Activated naive CD4-positive, alpha-beta T cell (primary cell): ENCODE measurements around the gene HAPSTR1.

Experiments
- DNase-seq, 4 experiments: peaks; one replicate each; lab custom pipeline; 2025; lab: John Stamatoyannopoulos, UW

Gene HAPSTR1

DNA sequence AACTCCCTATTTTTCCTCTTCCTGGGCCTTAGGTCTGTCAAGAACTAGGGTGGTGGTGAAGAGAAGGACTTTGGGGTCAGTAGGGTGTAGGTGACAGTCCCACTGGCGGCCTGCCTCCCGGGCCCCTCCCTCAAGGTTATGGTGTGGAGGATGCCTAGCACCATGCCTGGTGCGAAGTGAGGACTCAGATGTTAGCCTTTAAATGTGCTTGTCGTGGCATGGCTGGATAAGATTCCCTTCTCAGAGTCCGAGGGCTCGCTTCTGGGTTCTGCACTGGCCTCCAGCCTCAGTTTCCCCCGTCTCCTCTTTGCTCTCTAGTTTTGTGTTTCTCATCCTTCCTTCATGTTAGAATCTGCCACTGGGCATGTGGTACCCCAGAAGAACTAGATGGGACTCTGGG is 32.0 kb downstream of the HAPSTR1 start:
- no peak for DNase-seq

- no peak for DNase-seq
These were observed 32.4 kb downstream of the HAPSTR1 start for GRCh38 chr16:9123871-9124270.

DNA sequence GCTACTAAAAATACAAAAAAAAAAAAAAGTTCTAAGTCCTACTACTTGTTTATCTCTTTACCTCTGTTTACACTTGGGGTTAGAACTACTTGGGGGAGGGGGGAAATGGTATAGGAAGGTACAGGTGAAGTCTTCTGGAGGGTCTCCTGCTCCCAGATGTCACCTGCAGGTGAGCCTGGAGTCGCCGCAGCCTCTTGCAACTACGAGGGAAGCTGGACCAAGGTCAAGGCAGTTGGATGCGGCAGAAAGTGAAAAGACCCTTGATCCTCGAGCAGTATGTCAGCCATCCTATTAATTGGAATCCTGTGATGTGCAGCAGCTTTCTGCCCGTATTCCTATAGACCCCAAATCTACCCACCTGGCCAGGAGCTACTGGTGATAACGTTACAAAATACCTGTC is 33.0 kb downstream of the HAPSTR1 start:
- no peak for DNase-seq

DNA sequence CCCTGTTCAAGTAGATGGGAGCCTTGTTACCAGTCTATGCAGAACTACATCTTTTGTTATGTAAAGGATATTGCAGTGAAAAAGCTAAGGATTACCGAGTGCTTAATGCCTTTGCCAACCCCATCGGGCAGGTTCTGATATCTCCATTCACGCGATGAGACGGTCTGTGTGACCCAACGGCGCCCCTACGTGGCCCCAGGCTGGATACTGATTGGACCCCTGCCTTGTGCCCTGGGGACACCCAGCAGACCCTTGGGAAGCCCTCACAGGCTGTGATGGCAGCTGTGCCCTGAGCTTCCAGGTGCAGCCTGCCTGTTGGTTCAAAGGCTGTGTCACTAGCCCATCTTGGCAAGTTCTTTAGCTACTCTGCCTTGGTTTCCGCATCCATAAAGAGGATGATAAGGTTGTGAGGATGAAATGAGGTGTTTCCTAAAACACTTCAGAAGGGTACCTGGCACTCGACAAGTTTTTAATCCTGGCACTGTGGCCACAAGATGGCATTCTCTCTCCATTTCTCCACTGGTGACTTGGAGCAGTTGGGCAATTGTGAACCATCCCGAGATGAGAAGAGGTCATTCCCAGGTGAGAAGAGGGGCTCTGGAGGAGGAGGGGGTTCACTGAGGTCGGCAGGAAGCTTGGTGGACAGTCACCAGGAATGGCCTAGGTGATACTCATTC is 33.6 kb downstream of the HAPSTR1 start:
- no peak for DNase-seq

DNA sequence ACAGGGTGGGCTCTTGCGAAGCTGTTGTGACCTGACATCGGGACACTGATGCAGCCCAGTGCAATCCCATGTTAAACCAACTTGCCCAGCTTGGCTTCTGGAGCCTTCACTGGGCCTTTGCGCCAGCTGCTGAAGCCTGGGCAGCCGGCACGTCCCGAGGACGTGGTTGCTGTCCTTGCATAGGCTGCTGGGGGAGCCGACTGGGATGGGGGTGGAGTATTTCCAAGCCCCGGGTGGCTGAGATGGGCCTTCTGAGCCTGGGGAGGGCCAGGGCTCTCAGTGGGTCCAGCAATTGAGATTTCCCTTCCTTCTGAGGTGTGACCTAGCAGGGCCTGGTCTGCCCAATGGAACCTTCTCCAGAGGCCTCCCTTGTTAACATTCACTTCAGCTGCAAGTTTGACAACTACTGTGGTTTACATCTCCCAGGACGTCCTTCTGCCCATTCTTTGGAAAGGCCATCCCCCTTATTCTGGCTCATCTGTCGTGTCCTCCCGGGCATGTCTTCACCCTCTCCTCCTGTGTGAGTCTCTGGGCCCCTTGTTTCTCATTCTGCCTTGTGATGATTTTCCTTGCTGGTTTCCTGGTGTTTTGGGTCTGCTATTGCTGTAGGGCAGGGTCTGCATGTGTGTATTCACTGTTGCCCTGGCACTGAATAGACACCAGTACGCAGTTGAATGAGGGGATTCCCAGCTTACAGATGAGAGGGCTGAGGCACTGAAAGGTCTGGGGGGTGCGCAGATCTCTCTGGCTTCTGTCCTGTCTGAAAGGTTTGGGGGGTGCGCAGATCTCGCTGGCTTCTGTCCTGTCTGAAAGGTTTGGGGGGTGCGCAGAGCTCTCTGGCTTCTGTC is 34.4 kb downstream of the HAPSTR1 start:
- DNase-seq: no peak

GRCh38 chr16:9126609-9127008 is 35.2 kb downstream of the HAPSTR1 start:
- DNase-seq: no peak

DNA sequence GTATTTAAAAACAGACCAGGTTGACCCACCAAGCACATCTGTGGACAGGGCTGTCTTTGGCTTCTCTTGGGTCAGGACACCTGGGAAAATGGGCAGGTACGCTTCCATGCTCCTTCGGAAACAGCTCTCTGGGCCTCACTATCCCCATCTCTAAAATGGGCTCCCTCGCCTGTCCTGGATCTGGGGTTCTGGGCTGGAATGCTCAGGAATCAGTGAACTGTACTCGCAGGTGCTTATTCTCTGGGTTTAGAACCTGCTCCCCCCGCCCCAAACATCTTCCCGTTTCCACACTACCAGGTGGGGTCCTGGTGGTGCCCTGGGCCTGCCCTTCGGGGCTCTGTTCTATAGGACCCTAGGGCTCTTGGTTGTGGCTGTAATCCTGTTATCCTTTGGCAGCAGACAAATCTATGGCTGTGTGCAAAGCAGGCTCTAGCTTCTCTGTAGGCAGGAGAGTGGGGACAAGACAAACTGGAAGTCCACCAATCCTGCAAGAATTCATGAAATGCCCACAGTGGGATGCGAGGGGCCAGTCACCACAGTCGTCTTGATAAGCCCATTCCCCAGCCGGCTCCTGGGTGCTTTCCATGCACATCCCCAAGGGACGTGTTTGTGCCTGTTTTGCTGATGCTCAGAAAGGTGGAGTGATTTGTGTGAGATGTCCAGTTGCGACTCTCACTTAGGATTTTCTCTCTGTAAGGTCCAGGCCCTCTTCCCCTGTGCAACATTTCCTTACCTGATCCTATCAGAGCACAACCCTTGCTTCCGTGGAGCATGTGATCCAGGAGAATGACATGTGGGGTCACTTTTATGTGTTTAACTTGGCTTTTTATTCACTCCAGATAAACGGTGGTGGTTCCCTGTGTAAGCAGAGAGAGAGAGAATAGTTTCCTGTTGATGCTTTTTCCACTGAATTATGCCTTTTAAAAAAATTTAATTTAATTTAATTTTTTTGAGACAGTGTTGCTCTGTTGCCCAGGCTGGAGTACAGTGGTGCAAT is 37.2 kb downstream of the HAPSTR1 start:
- no peak for DNase-seq

DNA sequence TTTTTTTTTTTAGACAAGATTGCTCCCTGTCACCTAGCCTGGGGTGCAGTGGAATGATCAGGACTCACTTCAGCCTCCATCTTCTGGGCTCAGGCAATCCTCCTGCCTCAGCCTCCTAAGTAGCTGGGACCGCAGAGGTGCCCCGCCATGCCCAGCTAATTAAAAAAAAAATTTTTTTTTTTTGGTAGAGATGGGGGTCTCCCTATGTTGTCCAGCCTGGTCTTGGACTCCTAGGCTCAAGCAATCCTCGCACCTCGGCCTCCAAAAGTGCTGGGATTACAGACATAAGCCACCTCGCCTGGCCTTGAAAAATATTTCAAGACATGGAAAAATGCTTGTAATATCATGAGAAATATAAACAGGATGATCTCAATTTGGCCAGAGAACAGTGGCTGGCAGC is 42.9 kb downstream of the HAPSTR1 start:
- DNase-seq: no peak

DNA sequence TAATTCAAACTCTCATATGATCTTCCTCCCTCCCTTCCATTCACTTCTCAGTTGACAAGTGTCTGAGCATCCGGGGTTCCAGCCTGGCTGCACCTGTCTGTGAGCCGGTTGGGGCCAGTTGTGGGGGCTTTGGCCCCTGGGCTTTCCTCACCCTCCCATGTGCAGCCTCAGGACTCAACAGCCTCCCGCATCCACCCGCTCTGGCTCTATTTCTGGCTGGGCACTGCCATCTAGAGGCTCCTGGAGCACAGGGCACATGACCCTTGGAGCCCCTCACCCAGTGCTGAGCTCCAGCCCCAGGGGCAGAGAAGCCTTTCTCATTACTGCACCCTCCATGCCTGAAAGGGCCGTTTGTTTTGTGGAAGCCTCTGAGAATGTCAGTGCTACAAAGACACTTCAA is 43.3 kb downstream of the HAPSTR1 start:
- peak in 3 of 4 experiments; percentile 24 to 47 (median 25) for DNase-seq

DNA sequence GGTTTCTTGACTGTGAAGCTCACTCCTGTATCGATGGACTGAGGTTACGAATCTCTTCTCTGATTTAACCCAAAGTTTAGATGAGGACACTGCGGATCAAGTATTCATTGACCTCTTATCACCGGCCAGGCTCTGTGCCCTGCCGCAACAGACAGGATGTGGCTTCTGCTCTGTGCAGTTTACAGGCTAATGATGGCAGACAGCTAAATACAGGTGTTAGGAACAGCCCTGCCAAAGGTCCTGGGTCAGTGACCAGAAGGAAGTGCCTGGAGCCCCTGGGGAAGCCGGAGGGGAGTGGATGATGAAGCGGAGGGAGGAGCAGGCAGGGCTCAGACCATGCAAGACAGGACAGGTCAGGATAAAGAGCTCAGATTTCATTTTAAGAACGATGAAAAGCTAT is 44.4 kb downstream of the HAPSTR1 start:
- DNase-seq: no peak

DNA sequence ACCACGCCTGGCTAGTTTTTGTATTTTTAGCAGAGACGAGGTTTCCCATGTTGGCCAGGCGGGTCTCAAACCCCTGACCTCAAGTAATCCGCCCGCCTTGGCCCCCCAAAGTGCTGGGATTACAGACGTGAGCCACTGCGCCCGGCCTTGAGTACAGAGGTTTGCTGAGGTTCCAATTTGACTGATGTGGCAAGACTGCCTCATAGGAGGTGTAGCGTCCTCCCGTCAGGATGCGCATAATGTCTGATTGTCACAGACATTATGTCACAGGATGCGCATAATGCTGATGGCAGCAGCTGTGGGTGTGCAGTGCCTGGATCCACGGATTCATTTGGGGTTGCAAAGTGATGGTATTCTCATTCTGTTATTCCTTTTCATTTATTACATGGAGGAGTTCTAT is 45.2 kb downstream of the HAPSTR1 start:
- no peak for DNase-seq

GRCh38 chr16:9138021-9138680 is 46.7 kb downstream of the HAPSTR1 start:
- DNase-seq: no peak

GRCh38 chr16:9138731-9139501 is 47.5 kb downstream of the HAPSTR1 start:
- DNase-seq: peak; percentile 24 to 52 (median 24)

DNA sequence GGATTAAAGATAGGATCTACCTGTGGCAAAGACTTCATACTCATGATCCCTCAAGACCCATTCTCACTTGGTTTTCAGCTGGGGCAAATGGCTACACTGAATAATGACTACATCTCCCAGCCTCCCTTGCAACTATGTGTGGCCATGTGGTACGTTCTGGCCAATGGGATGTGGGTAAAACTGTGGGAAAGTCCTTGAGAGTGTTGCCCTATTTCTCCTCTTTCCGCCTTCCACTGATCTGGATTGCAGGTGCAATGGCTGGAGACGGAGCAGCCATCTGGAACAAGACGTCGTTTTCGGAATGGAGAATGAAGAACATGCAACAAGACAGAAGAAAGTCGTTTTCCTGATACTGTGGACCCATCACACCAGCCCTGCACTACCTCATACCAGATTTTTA is 48.5 kb downstream of the HAPSTR1 start:
- DNase-seq: no peak
